HG03342 (cell line): ENCODE measurements around the gene GRAMD1B.
"Not testable (repeated sequence)": the region's sequence is repeated elsewhere in the genome, so short reads cannot be mapped to it uniquely, and the experiment has no call there.

Source experiments
- ATAC-seq: cut with Tn5 transposase; IDR thresholded peaks from one replicate; pipeline ENCODE4 v1.9.1; 2021; ENCODE audit warnings: mild to moderate bottlenecking, moderate library complexity; ENCODE audit not compliant: unreplicated experiment

GRAMD1B gene

DNA sequence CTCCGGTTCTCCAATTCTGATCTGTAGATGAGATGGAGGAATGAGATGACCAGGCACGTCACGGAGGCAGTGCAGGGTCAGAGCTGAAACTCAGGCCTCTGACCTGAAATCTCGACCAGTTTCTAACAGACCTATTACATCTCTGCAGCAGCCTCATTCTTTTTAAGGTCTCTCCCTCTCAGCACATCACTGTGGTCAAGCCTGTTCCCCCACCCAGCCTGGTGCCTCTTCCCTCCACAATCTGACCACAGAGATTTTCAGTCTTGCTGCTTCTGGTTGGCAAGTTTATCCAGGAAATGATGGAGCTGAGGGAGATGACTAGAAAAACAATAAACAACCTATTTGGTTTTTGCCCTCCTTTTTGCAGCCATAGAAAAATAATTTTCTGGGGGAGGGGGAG is 9.5 kb downstream of the GRAMD1B start:
- no peak for ATAC-seq

DNA sequence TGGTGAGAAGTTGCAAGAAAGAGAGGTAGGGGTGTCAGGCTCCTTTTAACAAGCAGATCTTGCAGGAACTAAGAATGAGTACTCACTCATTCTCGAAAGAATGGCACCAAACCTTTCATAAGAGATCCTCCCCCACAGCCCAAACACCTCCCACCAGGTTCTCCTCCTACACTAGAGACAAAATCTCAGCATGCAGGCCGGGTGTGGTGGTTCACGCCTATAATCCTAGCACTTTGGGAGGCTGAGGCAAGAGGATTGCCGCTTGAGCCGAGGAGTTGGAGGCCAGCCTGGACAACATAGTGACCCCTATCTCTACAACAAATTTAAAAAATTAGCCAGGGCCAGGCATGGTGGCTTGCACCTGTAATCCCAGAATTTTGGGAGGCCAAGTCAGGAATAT is 11.1 kb downstream of the GRAMD1B start:
- no peak for ATAC-seq

DNA sequence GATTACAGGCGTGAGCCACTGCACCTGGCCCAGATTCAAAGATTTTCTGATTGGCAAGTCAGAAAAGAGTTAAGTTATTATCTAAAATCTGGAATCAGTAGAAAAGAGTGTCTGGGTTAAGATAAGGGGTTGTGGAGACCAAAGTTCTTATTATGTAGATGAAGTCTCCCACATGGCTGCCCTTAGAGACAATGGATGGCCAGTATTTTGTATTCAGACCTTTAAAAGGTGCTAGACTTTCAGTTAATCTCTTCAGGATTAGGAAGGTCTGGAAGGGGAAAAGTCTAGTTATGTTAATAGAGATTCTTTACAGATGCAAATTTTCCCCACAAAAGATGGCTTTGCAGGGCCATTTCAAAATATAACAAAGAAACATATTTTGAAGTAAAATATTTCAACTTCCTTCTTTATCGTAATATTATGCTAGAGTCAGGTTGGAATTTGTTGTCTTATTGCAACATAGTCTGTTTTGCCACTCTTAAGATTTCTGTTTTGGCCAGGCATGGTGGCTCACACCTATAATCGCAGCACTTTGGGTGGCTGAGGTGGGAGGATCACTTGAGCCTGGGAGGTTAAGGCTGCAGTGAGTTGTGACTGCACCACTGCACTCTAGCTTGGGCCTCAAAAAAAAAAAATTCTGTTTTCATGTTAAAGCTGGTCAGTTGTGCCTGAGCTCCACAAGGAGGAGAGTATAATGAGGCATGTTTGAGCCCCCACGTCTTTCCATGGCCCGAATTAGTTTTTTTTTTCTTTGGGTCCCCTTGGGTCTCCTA is 14.0 kb downstream of the GRAMD1B start:
- ATAC-seq, result no peak

DNA sequence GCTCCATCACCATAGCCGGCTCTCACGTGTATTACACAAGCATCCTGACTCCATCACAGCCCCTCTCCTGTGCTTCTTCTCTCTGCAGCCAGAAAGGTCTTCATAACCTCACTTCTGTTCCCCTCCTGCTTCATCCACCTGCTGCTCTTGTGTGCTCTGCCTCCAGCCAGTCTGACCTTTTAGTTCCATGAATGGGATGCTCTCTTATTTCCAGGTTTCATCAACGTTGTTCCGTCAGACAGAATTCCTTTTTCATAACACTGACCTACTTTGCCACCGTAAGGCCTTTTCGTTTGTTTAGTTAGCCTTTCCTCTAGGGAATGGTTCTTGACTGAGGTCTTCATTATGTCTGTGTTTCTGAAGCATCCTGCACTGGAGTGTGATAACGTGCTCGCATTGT is 18.8 kb downstream of the GRAMD1B start:
- no peak for ATAC-seq

DNA sequence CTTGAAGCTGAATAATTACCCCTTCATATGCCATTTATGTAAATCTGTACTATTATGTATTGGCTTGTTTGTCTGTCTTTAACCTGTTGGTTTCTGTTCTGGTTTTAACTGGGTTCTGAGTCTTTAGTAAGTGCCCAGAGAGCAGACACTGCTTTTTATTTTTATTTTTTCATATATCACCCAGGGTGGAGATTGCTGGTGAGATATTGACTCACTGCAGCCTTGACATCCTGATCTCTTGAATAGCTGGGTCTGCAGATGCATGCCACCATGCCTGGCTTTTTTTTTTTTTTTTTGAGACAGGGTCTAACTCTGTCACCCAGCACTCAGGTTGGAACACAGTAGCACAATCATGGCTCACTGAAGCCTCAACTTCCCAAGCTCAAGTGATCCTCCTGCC is 19.4 kb downstream of the GRAMD1B start:
- no peak for ATAC-seq

DNA sequence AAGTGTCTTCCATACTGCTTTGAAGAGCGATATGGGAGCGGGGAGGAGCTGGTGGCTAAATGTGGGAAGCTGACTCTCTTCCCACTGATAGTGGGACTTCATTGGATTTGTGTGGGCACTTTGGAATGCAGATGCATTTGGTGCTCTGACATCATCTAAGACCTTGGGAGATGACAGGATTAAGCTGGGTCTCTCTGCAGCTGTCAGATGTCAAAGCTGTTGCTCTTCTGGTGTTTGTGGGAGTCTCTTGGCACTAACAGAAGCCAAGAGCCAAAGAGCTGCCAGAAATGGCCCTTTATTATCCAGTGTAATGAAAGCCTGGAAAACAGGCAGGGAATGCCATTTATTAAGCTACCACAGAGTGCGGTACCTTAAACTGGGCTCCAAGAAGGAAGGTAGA is 20.6 kb downstream of the GRAMD1B start:
- no peak for ATAC-seq

DNA sequence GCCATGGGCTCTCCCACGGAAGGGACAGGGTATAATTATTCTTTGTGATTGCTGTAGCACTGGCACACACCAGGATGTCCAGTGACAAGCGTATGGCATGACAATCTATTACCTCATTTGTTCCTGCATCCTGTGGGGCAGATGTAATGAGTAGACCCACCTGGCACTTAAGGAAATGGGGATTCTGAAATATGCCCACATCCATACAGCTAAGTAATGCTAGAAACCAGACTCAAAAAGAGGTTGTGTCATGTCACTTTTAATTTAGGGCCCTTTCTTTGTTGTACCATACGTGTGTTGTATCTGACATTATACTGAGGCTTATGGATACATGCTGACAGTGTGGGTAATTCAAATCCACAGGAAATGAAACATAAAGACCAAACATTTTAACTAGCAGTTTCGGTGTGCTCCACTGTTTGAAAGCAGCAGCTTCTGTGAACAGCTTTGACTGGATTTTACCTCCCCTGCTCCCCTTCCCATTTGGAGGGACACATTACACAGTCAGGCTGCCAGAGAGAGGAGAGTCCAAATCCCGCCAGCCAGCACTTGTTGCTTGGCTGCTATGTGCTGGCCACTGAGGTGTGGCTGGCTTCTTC is 21.2 kb downstream of the GRAMD1B start:
- no peak for ATAC-seq

DNA sequence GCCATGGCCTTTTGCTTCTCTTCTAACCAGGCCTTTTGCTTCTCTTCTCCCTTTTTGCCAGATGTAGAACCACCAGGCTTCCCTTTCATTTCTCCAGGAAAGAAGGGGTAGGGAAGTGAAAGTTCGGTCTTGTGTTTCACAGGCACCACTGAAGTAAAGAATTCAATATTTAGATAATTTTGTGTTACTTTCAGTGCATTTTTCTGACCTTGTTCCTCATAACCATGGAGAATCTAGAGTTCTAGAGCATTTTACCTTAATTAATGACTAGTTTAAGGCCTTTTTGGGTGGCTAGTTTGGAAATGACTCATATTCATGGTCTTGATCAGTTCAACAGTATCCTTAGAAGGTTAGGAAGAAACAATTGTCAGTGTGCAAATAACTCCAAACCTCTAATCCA is 22.7 kb downstream of the GRAMD1B start:
- ATAC-seq, result no peak

DNA sequence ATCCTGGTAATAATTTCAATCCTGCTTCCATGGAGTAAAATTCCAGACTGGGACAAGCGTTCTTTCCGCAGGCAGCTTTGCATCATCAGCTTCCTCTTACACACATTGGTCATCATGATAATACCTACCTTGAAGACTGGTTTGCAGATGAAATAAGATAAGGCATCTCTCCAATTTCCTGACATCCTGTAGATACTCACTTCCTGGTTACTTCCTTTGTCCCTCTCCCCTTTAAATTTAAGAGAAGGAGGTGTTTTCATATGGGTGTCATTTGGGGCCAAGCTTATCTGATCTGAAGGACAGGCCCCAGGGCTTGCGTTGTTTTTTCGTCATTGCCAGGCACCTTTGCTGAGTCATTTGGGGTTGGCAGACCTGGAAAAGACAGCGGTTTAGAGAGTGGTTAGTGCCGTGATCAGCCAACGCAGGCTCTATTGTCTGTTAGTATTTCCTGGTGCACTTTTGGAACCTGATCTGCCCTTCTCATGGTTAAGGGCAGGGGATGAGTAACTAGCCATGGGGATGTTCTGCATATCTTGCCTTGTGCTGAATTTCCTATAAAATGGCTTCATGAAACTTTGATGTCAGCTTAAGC is 24.1 kb downstream of the GRAMD1B start:
- no peak for ATAC-seq

DNA sequence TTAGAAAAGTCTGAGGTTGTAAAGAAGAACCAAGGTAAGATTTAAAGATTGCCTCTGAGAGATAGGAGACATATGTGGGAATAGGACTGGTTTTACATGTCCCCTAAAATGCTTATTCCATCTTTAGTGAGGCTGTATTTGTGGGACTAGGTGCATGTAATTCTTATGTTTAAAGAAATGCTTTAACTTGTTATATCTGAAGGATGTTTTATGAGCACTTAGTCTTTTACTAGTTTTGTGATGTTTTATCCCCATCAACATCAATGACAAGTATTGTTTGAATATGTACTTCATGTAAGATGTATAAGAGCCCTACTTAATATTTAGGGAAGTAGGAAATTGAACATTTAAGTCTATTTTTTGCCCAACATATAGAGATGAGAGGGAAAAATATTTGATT is 24.7 kb downstream of the GRAMD1B start:
- no peak for ATAC-seq

DNA sequence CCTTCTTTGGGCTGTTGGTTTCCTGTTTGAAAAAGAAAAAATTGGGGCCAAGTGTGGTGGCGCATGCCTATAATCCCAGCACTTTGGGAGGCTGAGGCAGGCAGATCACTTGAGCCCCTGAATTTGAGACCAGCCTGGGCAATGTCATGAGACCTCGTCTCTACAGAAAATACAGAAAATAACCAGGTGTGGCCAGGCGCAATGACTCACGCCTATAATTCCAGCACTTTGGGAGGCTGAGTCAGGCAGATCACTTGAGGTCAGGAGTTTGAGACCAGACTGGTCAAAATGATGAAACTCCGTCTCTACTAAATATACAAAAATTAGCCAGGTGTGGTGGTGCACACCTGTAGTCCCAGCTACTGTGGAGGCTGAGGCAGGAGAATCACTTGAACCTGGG is 26.4 kb downstream of the GRAMD1B start:
- not testable (repeated sequence) for ATAC-seq

DNA sequence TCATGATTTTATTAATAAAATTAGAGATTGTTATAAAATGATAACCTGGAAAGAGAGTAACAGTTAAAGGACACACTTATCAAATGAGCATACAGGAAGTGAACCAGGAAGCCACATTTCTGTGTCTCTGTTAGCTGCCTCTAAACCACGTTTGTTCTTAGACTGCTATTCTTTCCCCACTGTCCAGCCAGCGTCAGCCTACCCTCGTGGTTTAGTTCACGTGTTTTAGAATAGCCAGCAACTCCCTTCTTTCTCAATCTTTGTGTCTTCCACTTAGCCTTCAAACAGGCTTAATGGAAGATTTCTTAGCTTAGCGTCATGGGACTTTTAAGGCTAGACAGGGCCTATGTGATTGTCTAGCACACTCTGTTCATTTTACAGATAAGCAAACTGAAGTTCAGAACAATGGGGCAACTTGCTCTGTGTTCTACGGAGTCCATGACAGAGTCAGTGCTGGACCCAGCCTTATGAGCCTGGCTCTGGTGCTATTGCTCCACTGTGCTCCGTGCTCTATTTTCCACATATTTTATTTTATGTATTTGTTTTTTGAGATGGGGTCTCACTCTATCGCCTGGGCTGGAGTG is 27.2 kb downstream of the GRAMD1B start:
- no peak for ATAC-seq

DNA sequence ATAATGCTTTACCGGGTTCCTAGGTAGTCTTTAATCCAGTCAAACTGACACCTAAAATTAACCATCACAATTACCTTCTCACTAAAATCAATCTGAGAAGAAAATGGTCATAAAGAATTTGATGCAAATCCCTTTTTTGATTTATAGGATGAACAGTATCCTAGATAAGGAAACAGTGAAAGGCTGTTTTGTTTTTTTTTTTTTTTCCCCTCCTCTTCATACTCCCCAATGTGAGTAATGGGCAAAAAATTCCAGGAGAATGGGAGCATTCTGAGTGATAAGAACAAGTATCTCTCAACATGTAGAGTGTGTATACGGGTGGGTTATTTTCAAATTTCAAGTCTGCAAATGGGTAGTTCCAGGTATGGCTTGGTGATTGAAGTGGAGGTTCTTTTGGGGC is 28.4 kb downstream of the GRAMD1B start:
- ATAC-seq, result no peak

DNA sequence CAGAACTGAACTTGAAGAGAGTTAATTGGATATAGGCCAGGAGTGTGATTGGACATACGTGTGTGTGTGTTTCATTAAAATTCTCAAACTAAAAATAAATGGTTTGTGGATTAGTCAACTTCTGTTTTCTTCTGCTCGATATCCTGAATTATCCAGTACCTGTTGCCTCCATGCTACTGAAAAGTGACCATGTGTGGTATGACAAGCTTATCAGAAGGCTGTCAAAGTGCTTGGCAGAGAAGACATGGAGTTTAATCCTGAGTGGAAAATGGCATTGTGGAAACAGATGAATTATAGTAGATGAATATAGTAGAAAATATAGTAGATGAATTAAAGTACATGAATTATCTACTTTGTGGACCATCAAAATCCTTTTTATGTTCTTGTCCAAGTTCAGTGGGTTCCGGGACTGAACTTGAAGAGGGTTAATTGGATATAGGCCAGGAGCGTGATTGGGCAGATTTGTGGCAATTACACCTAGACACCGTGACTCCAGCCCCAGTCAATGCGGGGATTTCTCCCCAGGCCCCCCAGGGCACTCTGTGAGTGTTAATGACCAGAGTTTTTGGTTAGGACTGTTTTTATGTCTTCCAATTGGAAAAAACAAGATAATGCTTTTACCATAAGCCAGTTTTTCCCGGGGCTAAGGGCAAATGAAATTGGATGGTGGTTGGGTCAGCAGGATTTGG is 30.1 kb downstream of the GRAMD1B start:
- ATAC-seq, result no peak

DNA sequence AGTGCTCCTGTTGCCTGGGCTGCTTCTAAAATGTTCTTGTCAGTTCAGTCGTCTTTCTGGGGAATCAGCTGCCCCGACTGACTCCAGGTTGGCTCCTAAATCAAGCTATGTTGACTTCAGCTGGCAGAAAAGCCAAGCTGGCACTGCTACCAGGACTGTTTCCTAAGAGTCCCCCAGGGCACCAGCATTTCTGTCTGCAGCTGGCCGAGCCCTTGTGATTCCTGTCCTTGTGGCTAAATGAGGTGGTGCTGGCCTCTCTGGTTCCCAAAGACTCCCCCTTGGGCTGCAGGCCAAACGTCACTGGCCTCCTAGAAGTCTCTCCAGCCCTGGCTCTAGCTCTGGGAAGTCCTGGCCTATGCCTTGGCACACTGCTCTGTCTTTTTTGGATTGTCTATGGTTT is 31.1 kb downstream of the GRAMD1B start:
- no peak for ATAC-seq

DNA sequence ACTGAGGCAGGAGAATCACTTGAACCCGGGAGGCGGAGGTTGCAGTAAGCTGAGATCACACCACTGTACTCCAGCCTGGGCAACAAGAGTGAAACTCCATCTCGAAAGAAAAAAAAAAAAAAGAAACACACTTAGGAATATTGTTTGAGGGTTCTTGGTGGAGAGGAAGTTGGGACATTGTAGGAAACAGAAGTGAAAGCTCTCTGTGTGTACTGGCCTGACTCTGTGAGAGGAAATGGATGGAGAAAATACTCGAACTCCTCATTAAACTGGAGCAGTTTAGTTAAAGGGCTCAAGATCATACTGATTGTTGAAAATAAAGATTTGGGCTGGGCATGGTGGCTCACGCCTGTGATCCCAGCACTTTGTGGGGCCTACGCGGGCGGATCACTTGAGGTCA is 35.6 kb downstream of the GRAMD1B start:
- ATAC-seq, result not testable (repeated sequence)

DNA sequence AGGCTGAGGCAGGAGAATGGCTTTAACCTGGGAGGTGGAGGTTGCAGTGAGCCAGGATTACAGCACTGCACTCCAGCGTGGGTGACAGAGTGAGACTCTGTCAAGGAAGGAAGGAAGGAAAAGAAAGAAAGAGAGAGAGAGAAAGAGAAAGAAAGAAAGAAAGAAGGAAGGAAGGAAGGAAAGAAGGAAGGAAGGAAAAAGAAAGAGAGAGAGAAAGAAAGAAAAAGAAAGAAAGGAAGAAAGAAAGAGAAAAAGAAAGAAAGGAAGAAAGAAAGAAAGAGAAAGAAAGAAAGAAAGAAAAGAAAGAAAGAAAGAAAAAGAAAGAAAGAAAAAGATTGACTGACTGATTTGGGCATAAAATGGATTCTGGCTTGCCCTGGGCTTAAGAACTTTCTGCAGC is 36.1 kb downstream of the GRAMD1B start:
- ATAC-seq, result not testable (repeated sequence)

DNA sequence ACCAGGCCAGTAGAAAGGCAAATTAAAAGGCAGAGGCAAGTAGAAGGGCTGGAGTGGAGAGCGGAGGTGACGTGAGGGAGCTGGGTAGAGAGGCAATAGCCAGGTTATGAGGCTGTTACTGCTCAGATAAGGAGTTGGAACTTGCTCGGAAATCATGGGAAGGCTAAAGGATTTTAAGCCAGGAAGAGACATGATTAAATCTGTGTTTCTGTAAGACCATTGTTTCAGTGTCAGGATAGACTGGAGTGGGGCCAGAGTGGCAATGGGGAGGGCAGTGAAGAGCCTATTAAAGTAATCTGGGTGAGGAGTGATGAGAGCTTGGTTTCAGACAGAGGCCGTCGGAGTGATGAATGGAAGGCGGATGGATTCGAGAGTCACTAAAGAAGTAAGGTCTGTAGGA is 39.0 kb downstream of the GRAMD1B start:
- no peak for ATAC-seq

DNA sequence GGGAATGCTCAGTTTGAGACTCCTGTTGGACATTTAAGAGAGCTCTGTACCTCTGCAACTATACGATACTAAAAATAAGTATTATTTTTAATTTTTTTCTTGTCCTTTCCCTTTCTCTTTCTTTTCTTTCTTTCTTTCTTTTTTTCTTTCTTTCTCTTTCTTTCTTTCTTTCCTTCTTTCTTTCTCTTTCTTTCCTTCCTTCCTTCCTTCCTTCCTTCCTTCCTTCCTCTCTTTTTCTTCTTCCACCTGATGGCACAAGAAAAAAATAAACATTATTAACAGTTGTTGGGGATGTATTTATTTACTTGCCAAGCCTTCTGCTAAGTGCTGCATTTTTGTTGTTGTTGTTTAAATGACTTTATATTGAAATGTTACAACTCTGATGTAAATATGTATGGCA is 39.5 kb downstream of the GRAMD1B start:
- ATAC-seq, result no peak

DNA sequence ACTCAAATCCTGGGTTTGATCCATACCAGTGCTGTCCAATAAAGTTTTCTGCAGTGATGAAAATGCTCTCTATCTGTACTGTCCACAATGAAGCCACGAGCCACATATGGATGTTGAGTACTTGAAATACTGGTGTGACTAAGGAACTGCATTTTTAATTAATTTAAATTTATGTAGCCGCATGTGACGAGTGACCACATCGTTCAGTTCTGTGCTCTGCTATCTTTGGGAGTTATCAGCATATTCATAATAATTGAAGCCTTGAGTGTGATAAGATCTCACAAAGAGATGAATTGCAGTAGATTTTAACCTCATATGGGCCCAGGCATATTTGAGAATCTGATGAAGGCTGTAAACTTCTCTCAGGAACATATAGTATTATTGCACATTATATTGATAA is 40.8 kb downstream of the GRAMD1B start:
- ATAC-seq, result no peak

DNA sequence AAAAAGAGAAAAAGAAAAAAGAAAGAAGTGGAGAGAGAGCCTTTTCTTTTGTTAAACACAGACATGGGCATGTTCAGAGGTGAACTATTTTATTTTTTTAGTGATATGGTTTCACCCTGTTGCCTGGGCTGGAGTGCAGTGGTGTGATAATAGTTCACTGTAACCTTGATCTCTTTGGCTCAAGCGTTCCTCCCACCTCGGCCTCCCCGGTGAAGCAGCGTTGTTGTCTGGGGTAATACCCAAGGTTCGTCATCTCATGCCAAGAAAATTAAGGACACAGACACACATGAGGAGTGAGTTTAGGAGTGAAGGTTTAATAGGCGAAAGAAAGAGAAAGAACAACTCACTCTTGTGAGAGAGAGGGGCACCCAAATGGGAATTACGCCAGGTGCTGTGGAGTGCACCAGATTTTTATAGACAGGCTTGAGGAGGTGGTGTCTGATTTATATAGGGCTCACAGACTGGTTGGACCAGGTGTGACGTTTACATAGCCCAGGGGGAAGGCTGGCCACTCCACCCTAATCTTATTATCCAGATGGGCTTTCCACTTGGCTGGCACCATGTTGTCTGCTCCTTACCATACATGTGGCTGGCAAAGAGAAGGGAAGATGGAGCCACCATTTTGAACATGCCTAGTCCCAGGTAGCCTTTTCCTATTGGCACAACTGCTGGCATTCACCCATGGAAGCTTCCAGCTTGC is 42.3 kb downstream of the GRAMD1B start:
- no peak for ATAC-seq
